ENCODE data around the gene SPATA31C2. TPM values are rescaled to one million over a fixed set of nuclear protein-coding genes. Genes with fewer than 3 reads are reported as not detected.

The SPATA31C2 gene
- polyA plus RNA-seq, 1 donor (not counting 4 experiments of a cell fraction or from before 2014, with no cell fraction given): not detected

- no peak overlapping the region for H3K4me3 ChIP-seq (ENCODE audit: control insufficient read depth in 2 of 3, extremely low read depth in 1 of 3, insufficient read depth in 2 of 3, low read depth in 1 of 3, low read length in 3 of 3)
- H3K27ac ChIP-seq (ENCODE audit: control insufficient read depth, insufficient read depth, low read length): no peak overlapping the region
- H3K27me3 ChIP-seq (ENCODE audit: control insufficient read depth, extremely low read depth, insufficient read depth, low read length): no peaks in the 10 kb centered on the region
- no peaks in the 10 kb centered on the region for H3K9me3 ChIP-seq (ENCODE audit: control insufficient read depth, low read depth, low read length)
- H3K36me3 ChIP-seq (ENCODE audit: control insufficient read depth in 2 of 2, extremely low read depth in 1 of 2, insufficient read depth in 2 of 2, low read length in 2 of 2): no peaks in the 10 kb centered on the region
- DNase-seq (ENCODE audit: low read depth, low spot score): no peak
- no peaks in the 10 kb centered on the region for H3K9me1 ChIP-seq (ENCODE audit: control insufficient read depth, extremely low read depth, insufficient read depth, low read length)
- no peak overlapping the region for H2AFZ ChIP-seq (ENCODE audit: control insufficient read depth, low read length)
- no peaks in the 10 kb centered on the region for H3K79me2 ChIP-seq (ENCODE audit: control insufficient read depth, insufficient read depth, low read length)
- no peak overlapping the region for H3K4me2 ChIP-seq (ENCODE audit: control insufficient read depth, extremely low read depth, insufficient read depth, low read depth, low read length)
- dilution Hi-C loops (cut with MboI; ENCODE audit: extremely low pct_ligation_motif_present, low sequenced_read_pairs): no loop called here
- FAIRE-seq: no peak
- H4K20me1 ChIP-seq (ENCODE audit: control insufficient read depth, extremely low read depth, insufficient read depth, low read length): no peaks in the 10 kb centered on the region
- H3K4me1 ChIP-seq (ENCODE audit: control insufficient read depth, extremely low read depth, insufficient read depth, low read length): peaks cover 3% of the 10 kb centered on the region
- no peak overlapping the region for H3K9ac ChIP-seq (ENCODE audit: control insufficient read depth, extremely low read depth, insufficient read depth, low read length)
- TF ChIP-seq CTCF (optimal IDR thresholded peaks at IDR 0.05 in 1 of 3, IDR thresholded peaks at IDR 0.05 in 1 of 3, conservative IDR thresholded peaks at IDR 0.05 in 1 of 3; ENCODE audit: extremely low read depth in 1 of 3, insufficient read depth in 2 of 3, low read length in 3 of 3): no peak
These were observed 53.7 kb downstream of the SPATA31C2 start for GRCh38 chr9:88084357-88085183.

Other genes starting within 250 kb of the SPATA31C2 start
- not detected in 3 replicates for gene SPATA31C1, start 220.5 kb downstream of the SPATA31C2 start, polyA plus RNA-seq
- 5.2 to 9.5 TPM (median 6.3 TPM) in 3 replicates for gene CDK20, start 163.9 kb downstream of the SPATA31C2 start, polyA plus RNA-seq
- gene SPIN1, start 250.0 kb upstream of the SPATA31C2 start, polyA plus RNA-seq: 47.3 to 68.8 TPM (median 61.2 TPM) in 3 replicates

Data from keratinocyte (primary cell).